GM18505 (cell line): ENCODE results near the gene SGCA.

Source experiments
- ATAC-seq: cut with Tn5 transposase; IDR thresholded peaks from one replicate; pipeline ENCODE4 v1.9.1; 2021; ENCODE audit not compliant: unreplicated experiment
- POLR2A ChIP-seq: IDR thresholded peaks from 4 replicates; pipeline ENCODE4 v1.6.1; 2011; ENCODE audit warnings: borderline replicate concordance; ENCODE audit not compliant: insufficient read depth, insufficient read length; ENCODE audit errors: extremely low read depth

SGCA gene

DNA sequence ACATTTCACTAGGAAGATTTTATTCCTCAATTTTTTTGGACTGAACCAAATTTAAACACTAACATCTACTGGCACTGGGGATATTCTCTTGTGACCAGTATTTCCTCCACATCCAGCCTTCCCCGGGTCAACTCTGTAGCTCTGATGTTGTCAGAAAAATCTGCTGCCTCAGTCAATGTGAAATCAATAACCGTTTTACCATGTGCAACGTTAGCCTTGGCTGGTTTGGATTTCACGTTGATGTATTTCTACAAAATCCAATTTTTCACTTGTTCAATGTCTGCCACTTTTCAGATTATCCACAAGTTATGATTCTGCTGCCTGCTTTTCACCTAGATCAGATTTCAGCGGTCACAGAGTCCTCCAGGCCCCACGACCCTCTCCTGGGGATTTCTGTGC is 7.1 kb downstream of the SGCA start:
- no peak for ATAC-seq
- no peak for TF ChIP-seq POLR2A

DNA sequence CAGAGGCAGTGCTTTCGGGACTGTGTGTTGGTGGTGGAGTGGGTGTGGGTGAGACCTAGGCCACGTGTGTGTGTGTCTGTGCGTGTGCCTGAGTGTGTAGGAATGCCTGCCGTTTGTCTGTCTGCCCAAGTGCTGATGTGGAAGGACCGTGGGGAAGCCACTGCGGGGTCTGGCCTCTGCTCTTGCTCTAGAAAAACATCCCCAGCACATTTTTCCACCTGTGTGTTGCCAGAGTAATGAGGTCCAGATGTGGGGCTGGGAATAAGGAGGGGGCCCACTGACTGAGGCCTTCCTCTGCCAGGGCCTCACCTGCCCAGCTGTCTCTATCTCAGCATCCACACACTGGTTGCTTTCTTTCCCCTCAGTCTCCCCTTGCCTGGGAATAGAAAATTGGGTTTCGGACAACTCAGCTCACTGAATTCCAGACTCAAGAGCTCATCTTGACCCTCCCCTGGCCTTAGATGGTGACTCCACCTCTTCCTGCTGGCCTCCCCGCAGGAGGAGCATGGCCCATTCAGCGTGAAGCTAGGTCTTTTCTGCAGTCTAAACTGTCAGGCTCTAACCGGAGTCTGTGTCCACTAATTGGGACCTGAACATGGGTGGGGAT is 7.6 kb downstream of the SGCA start:
- ATAC-seq = no peak
- TF ChIP-seq POLR2A = no peak

DNA sequence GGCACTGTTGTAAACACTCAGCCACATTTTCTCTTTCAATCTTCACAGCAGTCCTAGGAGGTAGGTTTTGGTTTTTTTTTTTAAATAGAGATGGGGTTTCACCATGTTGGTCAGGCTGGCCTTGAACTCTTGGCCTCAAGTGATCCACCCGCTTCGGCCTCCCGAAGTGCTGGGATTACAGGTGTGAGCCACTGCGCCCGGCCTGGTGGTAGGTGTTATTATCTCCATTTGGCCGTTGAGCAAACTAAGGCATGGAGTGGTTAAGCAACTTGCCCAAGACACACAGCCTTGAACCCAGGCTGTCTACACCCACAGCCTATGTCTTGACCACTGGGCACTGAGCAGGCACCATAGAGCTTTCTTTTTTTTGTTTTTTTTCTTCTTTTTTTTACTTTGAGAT is 8.6 kb downstream of the SGCA start:
- no peak for ATAC-seq
- no peak for TF ChIP-seq POLR2A

DNA sequence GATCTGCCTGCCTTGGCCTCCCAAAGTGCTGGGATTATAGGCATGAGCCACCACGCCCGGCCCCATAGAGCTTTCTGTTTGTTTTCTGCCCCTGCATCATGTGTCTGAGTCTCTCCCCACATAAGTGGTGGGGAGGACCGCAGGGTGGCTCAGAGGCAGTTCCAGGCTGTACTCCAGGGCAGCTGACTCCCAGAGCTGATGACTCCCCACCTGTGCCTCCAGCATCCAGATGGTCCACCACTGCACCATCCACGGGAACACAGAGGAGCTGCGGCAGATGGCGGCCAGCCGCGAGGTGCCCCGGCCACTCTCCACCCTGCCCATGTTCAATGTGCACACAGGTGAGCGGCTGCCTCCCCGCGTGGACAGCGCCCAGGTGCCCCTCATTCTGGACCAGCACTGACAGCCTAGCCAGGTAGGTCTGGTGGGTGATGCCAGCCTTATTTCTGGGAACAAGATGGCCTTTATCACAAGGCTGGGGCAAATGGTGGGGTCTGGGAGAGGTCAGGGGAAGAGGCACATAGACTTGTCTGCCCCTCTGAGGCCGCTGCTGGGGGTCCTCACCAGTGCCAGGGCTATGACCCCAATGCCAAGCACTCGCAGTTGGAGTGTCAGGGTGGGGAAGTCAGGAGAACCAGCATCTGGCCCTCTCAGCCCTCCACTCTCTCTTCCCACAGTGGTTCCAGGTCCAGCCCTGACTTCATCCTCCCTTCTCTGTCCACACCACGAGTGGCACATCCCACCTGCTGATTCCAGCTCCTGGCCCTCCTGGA is 9.4 kb downstream of the SGCA start:
- no peak for TF ChIP-seq POLR2A
- no peak for ATAC-seq

DNA sequence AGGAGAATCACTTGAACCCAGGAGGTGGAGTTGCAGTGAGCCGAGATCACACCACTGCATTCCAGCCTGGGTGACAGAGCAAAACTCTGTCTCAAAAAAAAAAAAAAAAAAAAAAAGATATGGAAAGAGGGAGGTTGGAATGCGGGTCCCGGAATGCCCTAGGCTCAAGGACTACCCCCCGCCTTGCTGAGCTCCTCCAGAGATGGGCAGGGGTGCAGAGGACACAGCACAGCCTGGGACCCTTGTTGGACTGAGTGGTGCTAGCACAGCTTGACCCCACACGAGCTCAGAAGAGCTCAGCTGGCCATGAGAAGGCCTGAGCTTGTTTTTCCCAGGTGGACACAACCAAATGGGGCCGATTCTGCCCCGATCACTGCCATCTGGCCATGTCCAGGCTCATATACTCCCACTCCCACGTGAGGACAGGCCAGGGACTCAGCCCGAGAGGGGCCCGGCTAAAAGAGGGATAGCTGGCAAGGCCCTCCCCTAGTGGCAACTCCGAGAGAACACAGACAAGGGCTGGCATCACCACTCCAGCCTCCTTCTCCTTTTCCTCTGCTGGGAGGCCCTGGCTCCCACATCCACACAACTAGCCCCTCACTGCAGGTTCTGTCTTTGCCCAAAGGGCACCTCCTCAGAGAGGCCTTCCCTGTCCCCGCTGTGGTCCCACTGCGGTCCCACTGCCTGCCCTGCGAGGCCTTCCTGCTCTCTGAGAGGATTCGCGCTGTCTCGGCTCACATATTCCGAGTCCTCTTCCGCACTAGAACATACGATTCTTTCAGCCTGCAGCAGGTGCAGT is 11.0 kb downstream of the SGCA start:
- ATAC-seq = no peak
- TF ChIP-seq POLR2A = no peak

DNA sequence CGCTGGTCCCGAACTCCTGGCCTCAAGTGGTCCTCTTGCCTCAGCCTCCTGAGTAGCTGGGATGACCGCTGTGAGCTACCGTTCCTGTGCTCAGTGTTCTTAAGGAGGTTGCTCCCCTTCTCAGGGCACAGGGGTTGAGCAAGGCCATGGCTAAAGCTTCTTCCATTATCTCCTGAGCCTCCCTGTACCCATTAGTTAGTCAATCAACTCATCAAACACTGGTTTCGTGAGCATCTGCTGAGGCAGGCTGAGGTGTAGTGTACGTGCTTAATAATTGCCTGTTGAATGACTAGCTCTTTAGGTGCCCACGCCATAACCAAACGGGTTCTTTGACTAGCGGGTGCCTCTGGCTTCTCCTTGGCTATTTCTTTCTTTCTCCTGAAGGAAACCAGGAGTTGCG is 11.7 kb downstream of the SGCA start:
- no peak for ATAC-seq
- TF ChIP-seq POLR2A = no peak

DNA sequence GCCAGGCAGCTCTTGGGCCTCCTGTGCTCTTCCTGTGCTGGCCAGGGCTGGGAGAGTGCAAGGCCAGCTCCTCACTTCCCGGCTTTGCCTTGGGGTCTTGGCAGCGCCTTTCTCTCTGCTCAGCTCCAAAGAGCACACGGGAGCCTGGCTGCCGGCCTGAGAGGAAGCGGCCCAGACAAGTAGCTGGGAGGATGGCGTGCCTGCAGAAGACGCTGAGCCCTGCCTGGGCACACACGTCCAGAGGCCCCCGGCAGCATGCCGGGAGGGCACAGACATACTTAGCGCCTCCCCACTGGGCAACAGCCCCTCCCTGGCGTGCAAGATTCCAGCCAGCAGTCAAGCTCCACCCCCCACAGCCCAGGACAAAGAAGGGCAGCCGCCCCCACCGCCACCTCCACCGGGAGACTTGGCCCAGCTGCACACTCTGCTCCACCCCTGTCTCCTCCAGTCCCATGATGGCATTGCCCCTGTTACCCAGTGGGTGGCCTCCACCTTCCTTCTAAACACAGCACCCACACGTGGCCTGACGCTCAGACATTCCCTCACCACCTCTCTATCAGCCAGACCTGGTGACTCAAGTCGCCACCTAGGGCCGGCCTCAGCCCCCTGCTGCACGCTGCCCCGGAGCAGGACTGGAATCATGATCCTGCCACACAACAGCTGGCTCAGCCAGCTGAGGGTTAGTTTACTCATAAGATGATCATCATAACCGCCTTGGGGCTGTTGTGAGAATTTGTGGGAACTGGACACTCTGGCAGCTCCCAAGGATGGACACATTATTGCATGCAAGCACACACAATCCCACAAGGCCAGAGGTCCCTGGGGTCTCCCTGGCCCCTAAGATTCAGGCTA is 12.4 kb downstream of the SGCA start:
- ATAC-seq = peak; percentile 51

DNA sequence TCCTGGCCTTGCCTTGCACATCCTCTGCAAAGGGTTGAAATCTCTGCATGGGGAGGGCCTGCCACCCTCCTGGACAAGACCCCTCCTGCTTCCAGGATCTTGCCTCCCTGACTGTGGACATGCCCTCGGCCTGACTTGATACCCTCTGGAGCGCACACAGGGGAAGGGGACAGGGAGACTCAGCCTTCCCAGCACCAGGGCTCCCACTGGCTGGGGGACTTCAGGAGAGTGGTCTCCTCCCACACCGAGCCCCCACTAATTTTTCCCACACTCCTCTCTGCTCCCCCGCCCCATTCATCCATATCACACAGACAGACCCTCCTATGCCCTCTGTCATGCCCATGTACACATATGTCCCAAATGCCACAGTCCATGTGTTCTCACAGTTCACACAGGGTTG is 14.3 kb downstream of the SGCA start:
- no peak for TF ChIP-seq POLR2A
- no peak for ATAC-seq

More for the DNA sequence above, 12.4 kb downstream of the SGCA start:
- no peak for TF ChIP-seq POLR2A

DNA sequence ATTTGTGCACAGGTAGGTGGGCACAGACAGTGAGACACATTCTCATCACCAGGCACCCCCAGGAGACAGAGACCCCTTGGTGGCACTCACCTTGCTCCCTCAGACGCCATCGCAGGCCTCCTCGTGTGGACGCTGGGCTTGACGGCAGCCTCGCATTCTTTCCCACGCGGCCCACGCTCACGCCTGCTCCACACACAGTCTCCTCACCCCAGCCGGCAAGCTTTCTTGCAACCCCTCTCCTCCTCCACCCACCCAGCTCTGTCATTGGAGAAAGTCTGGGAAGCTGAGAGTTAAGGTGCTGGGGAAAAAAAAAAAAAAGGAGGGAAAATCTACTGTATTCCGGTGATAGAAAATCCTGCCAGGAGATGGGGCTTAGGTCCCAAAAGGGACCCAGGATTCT is 14.8 kb downstream of the SGCA start:
- no peak for ATAC-seq
- TF ChIP-seq POLR2A = no peak

DNA sequence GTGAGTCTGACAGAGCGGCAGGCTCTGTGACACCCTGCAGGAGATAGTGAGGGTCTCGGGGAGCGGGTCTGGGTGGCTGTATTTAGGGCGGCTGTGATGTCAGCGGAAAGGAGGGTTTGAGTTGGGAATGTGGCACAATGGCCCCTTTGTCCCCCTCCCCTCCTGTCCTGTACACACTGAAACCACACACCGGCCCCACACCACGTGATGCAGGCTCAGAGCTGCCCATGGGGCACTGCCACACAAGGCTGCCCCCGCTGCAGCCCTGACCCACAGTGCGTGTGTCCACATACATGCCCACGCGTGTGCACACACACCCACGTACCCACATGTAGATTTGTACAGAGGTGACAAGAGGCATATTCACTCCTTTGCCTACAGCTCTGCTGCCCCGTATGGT is 15.3 kb downstream of the SGCA start:
- ATAC-seq = no peak
- TF ChIP-seq POLR2A = no peak

DNA sequence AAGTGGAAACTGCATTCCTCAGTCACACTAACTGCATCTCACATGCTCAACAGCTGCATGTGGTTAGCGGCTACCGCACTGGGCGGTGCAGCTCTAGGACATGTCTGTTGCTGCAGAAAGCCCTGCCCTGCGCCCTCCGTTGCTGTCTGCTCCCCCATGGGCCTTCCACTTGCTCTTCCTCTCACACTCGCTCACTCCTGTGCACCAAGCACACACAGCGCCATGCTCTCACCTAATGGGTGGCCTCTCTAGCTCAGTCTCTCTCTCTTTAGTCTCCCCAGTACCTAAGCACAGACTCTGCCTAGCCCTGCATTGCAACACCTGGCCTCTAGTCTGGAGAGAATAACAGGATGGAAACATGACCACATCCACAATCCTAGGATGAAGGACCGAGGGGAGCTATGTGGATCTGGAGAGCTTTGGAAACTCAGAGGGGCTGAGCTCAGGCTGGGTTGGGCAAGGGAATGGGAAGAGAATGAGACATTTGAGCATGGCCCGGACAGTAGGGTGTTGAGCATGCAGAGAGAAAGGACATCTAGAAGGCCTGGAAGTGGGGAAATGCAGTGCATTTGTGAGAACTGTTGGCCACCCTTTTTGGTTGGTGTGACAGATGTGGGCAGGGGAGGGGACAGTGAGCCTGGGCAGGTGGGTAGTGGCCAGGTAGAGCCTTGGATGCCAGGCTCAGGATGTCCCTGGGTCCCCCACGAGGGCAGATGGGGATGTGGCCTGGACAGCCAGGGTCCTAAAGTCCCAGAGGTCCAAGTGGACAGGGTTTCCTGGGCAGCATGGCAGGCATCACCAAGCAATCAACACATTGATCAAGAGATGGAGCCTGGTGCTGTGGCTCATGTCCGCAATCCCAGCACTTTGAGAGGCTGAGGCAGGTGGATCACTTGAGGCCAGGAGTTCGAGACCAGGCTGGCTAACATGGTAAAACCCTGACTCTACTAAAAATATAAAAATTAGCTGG is 16.1 kb downstream of the SGCA start:
- ATAC-seq = no peak
- no peak for TF ChIP-seq POLR2A
